Activated B cell treated with CpG ODN at 0.5 μM for 24 hours (primary cell): Measurements from ENCODE around the gene PARN. TPM values are rescaled to one million over a fixed set of nuclear protein-coding genes. Genes with fewer than 3 reads are reported as not detected.
"Not testable (repeated sequence)": the region's sequence is repeated elsewhere in the genome, so short reads cannot be mapped to it uniquely, and the experiment has no call there.

Source experiments
- ATAC-seq: fragments of 200-7000 bp; cut with Tn5 transposase; one replicate; pipeline ENCODE4 v1.10.0; 2021; ENCODE audit warnings: low read depth, mild to moderate bottlenecking, moderate library complexity
- CTCF ChIA-PET: fragments of 350-600 bp; sonication (Branson Sonifier 250); formaldehyde crosslinking; loops from one replicate; lab custom pipeline; 2021; ENCODE audit warnings: antibody characterized with exemption; lab: Charles Lee
- POLR2A ChIA-PET: fragments of 350-600 bp; sonication (Branson Sonifier 250); formaldehyde crosslinking; loops from one replicate; lab custom pipeline; 2021; ENCODE audit warnings: antibody characterized with exemption; lab: Charles Lee
- DNase-seq: peaks from one replicate; pipeline ENCODE4 v3.0.0; 2022
- H3K27ac Mint-ChIP-seq: one replicate; pipeline ENCODE4 v1.8.0; 2020; ENCODE audit warnings: mixed read lengths
- H3K27me3 Mint-ChIP-seq: one replicate; pipeline ENCODE4 v1.8.0; 2021; ENCODE audit warnings: mixed read lengths
- H3K36me3 Mint-ChIP-seq: one replicate; pipeline ENCODE4 v1.8.0; 2021; ENCODE audit warnings: low read depth, mixed read lengths
- H3K4me1 Mint-ChIP-seq: one replicate; pipeline ENCODE4 v1.8.0; 2021; ENCODE audit warnings: mixed read lengths
- H3K4me3 Mint-ChIP-seq: one replicate; pipeline ENCODE4 v1.8.0; 2020; ENCODE audit warnings: mild to moderate bottlenecking, mixed read lengths
- H3K9me3 Mint-ChIP-seq: one replicate; pipeline ENCODE4 v1.8.0; 2020; ENCODE audit warnings: mixed read lengths
- CTCF ChIP-seq: fragments of 200-600 bp; IDR thresholded peaks from one replicate; pipeline ENCODE4 v1.8.0; 2022; ENCODE audit warnings: antibody characterized with exemption, mild to moderate bottlenecking
- intact Hi-C: fragments of 100-400 bp; cut with micrococcal nuclease; formaldehyde crosslinking; loops from one replicate; pipeline ENCODE4 v1.15.1; 2024
- total RNA-seq: library from RNA; stranded (reverse); gene quantifications from 2 replicates; pipeline ENCODE4 v1.2.3, GENCODE V29; 2022

PARN gene
- total RNA-seq, 1 donor from 2014 or later, result 47.3 TPM

GRCh38 chr16:14602443-14602963, 27.6 kb downstream of the PARN start:
- POLR2A ChIA-PET, result no interaction called here
- no peak overlapping the region for H3K27ac Mint-ChIP-seq
- no peak for TF ChIP-seq CTCF
- ATAC-seq (no peak), DNase-seq (no peak)
- peaks cover 74% of the 10 kb centered on the region for H3K36me3 Mint-ChIP-seq
- no peaks in the 10 kb centered on the region for H3K27me3 Mint-ChIP-seq
- H3K4me1 Mint-ChIP-seq, result peaks cover 19% of the 10 kb centered on the region
- H3K9me3 Mint-ChIP-seq, result no peaks in the 10 kb centered on the region
- no peak overlapping the region for H3K4me3 Mint-ChIP-seq
- intact Hi-C loops, result loop anchor here (10.0 kb wide), 1 partner anchor 678 kb away; the partner anchor contains the start of gene ERCC4
- CTCF ChIA-PET, result no interaction called here

- H3K27ac Mint-ChIP-seq, result no peak overlapping the region
- ATAC-seq (no peak), DNase-seq (no peak)
- peak; percentile 49 for TF ChIP-seq CTCF
- H3K4me3 Mint-ChIP-seq, result no peak overlapping the region
- H3K9me3 Mint-ChIP-seq, result no peaks in the 10 kb centered on the region
- ChIA-PET POLR2A (interaction anchor here (0.7 to 1.1 kb wide), 3 partner anchors 8 to 314 kb away, joined by 3 read pairs; no protein-coding TSS in a partner anchor), CTCF (interaction anchor here (0.9 to 2.9 kb wide), 4 partner anchors 27 to 680 kb away, joined by 3 to 13 read pairs (median 3); partner anchors contain the start of gene ERCC4)
- H3K4me1 Mint-ChIP-seq, result no peaks in the 10 kb centered on the region
- peaks cover 71% of the 10 kb centered on the region for H3K36me3 Mint-ChIP-seq
- intact Hi-C loops, result loop anchor here (1.0 to 10.0 kb wide), 3 partner anchors 300 to 675 kb away; partner anchors contain the start of gene ERCC4
- no peaks in the 10 kb centered on the region for H3K27me3 Mint-ChIP-seq
These were observed 29.9 kb downstream of the PARN start for GRCh38 chr16:14600164-14600563.

- ChIA-PET POLR2A (interaction anchor here (1.2 kb wide), 1 partner anchor 44 kb away, joined by 4 read pairs; no protein-coding TSS in a partner anchor), CTCF (interaction anchor here (1.7 kb wide), 1 partner anchor 337 kb away, joined by 5 read pairs; no protein-coding TSS in a partner anchor)
- Mint-ChIP-seq H3K9me3 (no peaks in the 10 kb centered on the region), H3K27ac (no peak overlapping the region), H3K4me3 (no peak overlapping the region), H3K27me3 (no peaks in the 10 kb centered on the region), H3K4me1 (peaks cover 14% of the 10 kb centered on the region), H3K36me3 (peaks cover 70% of the 10 kb centered on the region)
- intact Hi-C loops, result no loop called here
- ATAC-seq, result no peak
- no peak for DNase-seq
- TF ChIP-seq CTCF, result no peak
These were observed 43.3 kb downstream of the PARN start for GRCh38 chr16:14586637-14587305.

DNA sequence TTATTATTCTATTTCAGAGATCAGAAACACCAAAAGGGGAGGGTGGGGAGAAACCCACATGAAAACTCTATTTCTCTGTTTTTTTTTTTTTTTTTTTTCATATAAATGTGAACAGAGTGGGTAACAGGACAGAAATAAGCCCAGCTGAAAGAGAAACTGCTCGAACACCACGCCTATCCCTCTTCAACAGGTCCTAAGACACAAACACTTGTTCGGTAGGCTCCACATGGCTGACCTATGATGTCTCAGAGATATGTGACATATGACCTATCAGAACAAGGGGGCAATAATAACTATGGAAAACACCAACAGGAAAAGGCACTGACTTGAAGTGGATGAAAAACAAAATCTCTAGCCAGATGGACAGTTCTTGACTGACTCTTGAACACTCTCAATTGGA, 44.8 kb downstream of the PARN start:
- no peak overlapping the region for H3K4me3 Mint-ChIP-seq
- DNase-seq (no peak), ATAC-seq (no peak)
- POLR2A ChIA-PET, result no interaction called here
- H3K36me3 Mint-ChIP-seq, result peaks cover 74% of the 10 kb centered on the region
- TF ChIP-seq CTCF, result no peak
- H3K9me3 Mint-ChIP-seq, result no peaks in the 10 kb centered on the region
- no peaks in the 10 kb centered on the region for H3K27me3 Mint-ChIP-seq
- peaks cover 14% of the 10 kb centered on the region for H3K4me1 Mint-ChIP-seq
- intact Hi-C loops, result no loop called here
- H3K27ac Mint-ChIP-seq, result no peak overlapping the region
- CTCF ChIA-PET, result no interaction called here

DNA sequence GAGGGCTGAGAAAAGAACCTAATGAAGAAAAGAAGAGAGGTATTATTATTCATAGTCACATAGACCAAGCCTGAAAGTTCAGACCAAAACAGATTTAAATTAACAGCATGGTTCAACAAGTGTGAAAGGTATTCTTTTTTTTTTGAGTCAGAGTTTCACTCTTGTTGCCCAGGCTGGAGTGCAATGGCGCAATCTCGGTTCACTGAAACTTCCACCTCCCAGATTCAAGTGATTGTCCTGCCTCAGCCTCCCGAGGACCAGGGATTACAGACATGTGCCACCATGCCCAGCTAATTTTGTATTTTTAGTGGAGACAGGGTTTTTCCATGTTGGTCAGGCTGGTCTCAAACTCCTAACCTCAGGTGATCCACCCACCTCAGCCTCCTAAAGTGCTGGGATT, 49.1 kb downstream of the PARN start:
- POLR2A ChIA-PET, H3K27ac Mint-ChIP-seq, H3K4me1 Mint-ChIP-seq, H3K4me3 Mint-ChIP-seq, ATAC-seq, H3K27me3 Mint-ChIP-seq, H3K9me3 Mint-ChIP-seq, DNase-seq, CTCF ChIA-PET, intact Hi-C loops: not testable (repeated sequence)
- H3K36me3 Mint-ChIP-seq, result peaks cover 81% of the 10 kb centered on the region
